ENCODE measurements around the gene RGL3.
"Not testable (repeated sequence)": the region's sequence is repeated elsewhere in the genome, so short reads cannot be mapped to it uniquely, and the experiment has no call there.

The RGL3 gene

GRCh38 chr19:11450570-11451326 is 31.6 kb upstream of the RGL3 start:
- no peak for DNase-seq (ENCODE audit: low read depth in 3 of 3)

DNA sequence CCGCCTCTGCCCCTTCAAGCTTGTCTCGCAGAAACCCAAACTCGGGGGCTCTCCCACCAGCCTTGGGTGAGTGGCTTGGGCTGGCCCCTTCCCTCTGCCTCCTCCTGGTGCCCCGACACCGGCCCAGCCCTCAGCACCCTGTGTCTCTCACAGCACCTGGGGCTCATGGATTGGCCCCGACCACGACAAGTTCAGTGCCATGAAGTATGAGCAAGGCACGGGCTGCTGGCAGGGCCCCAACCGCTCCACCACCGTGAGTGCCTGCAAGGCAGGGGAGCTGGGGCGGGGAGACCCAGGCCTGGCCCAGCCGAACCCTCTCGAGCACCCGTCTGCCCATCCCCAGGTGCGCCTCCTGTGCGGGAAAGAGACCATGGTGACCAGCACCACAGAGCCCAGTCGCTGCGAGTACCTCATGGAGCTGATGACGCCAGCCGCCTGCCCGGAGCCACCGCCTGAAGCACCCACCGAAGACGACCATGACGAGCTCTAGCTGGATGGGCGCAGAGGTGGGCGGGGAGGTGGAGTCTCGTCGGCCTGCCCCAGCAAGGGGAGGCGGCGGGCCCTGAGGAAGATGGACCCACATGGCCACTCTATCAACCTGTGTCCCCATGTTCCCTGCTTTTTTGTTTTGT is 29.9 kb upstream of the RGL3 start:
- no peak for DNase-seq (ENCODE audit: low read depth in 3 of 3)

- DNase-seq (ENCODE audit: low read depth in 3 of 3), result no peak
Measured at GRCh38 chr19:11448410-11448809, 29.3 kb upstream of the RGL3 start.

DNA sequence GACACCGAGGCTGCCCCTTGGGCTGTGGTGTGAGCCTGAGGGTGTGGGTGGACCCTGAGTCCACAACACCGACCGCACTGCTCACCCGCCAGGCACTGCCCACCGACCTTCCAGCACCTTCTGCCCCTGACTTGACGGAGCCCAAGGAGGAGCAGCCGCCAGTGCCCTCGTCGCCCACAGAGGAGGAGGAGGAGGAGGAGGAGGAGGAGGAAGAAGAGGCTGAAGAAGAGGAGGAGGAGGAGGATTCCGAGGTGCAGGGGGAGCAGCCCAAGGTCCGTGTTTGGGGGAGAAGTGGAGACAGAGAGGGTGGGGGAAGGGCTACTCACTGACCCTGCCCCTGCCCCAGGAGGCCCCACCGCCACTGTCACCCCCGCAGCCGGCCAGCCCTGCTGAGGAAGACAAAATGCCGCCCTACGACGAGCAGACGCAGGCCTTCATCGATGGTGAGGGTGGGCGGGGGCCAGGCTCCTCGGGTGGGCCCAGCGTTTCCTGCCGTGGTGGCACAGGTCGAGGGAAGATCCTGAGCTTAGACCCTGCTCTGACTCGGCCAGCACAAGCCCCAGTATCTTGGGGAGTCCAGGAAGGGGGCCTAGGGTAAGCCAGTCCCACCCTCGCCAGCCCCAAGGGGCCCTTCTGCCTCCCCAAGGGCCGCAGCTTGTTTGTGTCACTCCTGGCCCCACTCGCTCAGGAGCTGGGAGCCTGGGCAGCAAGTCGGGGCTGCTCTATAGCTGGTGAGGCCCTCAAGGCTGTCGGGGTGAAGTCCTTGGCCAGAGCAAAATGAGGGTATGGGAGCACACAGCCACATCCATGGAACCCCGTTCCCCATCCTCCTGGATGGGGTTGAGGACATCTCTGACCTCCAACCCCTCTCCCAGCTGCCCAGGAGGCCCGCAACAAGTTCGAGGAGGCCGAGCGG is 28.5 kb upstream of the RGL3 start:
- DNase-seq (ENCODE audit: low read depth in 3 of 3), result no peak

- peak in 1 of 3 donors; percentile 43 for DNase-seq (ENCODE audit: low read depth in 3 of 3)
Measured at GRCh38 chr19:11446652-11447301, 27.7 kb upstream of the RGL3 start.

DNA sequence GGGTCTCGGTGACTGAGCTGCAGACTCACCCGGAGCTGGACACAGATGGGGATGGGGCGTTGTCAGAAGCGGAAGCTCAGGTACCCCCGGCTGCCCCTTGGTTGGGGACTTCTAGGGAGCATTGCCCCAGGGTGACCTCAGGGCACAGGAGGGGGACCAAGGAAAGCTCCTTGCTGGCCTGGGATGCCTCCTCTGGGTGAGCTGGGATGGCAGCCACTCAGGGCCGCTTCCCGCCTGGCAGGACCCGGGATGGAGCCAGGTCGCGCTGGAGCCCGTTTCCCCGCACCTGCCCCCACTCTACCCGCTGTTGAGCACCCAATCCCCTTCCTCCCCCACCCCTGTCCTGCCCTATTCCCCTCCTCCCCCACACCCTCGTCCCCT is 27.1 kb upstream of the RGL3 start:
- DNase-seq (ENCODE audit: low read depth in 3 of 3), result no peak

- DNase-seq (ENCODE audit: low read depth in 3 of 3), result no peak
Measured at GRCh38 chr19:11445141-11445540, 26.0 kb upstream of the RGL3 start.

DNA sequence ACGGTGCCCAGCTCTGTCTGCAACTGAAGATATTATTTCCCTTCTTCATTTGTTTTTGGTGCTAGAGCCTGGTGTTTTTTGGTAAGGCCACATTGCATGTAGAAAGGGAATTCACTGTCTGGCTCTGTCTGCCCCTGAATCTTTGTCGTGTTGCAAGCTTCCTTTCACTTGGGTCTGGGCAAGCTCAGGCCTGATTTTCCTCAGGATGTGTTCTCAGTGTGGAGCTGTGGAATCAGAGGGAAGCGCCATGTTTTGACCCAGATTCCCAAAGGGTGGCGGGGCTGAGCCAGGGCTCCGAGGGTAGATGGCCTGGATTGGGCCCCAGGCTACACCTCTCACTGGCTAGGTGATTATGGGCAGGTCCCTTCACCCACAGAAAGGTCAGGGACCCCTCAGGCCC is 24.9 kb upstream of the RGL3 start:
- DNase-seq (ENCODE audit: low read depth in 3 of 3), result no peak

DNA sequence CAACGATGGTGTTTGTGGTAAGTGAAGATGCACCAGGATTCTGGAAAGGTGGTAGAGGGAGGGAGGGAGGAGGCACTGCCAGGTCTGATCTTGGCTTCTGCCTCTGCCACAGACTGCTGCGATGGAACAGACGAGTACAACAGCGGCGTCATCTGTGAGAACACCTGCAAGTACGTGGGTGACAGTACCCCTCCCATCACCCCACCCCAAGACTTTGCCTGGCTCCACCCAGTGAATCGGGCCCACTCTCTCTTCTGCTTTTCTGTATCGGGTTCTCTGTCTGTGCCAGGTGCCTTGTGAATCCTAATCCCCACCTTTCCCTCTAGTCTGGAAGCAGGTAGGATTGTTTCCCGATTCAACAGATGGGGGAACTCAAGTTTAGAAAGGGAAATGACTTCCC is 18.8 kb upstream of the RGL3 start:
- no peak for DNase-seq (ENCODE audit: low read depth in 3 of 3)

- no peak for DNase-seq (ENCODE audit: low read depth in 3 of 3)
Measured at GRCh38 chr19:11435833-11436313, 16.8 kb upstream of the RGL3 start.

GRCh38 chr19:11435057-11435832 is 16.1 kb upstream of the RGL3 start, which contains the start of the genes ODAD3 and PRKCSH:
TSS of gene ODAD3 (minus strand) at chr19:11435121. CDS start at chr19:11435016, 105 bp downstream.
TSS of gene PRKCSH (plus strand) at chr19:11435635. CDS start at chr19:11436118, 483 bp downstream.
- peak; percentile 96 to 99 (median 99) for DNase-seq (ENCODE audit: low read depth in 3 of 3)

- no peak for DNase-seq (ENCODE audit: low read depth in 3 of 3)
Measured at GRCh38 chr19:11434703-11435056, 15.6 kb upstream of the RGL3 start.

DNA sequence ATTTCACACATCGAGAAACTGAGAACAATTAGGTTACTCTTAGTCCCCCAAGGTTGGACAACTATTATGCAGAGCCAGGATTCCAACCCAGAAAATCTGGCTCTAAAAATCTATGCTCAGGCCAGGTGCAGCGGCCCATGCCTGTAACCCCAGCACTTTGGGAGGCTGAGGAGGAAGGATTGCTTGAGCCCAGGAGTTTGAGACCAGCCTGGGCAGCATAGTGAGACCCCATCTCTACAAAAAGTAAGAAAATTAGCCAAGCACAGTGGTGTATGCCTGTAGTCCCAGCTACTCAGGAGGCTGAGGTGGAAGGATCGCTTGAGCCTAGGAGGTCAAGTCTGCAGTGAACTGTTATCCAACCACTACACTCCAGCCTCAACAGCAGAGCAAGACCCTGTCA is 14.4 kb upstream of the RGL3 start:
- DNase-seq (ENCODE audit: low read depth in 3 of 3), result not testable (repeated sequence)

- DNase-seq (ENCODE audit: low read depth in 3 of 3), result no peak
Measured at GRCh38 chr19:11426656-11427055, 7.5 kb upstream of the RGL3 start.

DNA sequence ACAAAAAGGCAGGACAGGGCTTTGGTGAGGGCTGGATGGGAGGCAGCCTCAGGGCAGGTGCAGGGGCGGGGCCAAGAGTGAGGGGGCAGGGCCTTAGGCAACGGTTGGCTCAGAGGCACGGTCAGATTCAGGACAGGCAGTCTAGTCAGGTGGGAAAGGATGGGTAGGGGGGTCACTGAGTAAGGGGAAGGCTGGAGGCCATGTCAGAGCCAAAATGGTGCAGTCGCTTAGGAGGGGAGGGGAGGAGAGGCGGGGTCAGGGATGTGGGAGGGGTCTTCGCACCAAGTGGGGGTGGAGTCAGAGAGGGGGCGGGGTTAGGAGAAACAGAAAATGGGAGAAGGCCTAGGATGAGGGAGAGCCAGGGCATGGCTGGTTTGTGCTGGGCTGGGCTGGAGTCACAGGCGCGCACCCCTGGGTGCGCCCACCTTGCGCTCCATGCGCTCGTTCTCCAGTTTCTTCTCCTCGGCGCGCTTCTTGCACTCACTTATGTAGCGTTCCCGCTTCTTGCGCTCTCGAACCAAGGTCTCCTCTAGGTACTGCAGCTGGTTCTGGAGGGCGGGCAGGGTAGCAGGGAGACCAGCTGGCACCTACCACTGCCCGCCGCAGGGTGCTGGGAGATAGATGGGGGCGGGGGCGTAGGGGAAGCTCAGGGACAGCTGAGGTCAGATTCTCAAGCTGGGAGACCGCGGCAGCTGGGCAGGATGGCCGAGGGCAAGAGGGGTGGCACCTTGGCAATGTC is 6.8 kb upstream of the RGL3 start:
- DNase-seq (ENCODE audit: low read depth in 3 of 3), result no peak

DNA sequence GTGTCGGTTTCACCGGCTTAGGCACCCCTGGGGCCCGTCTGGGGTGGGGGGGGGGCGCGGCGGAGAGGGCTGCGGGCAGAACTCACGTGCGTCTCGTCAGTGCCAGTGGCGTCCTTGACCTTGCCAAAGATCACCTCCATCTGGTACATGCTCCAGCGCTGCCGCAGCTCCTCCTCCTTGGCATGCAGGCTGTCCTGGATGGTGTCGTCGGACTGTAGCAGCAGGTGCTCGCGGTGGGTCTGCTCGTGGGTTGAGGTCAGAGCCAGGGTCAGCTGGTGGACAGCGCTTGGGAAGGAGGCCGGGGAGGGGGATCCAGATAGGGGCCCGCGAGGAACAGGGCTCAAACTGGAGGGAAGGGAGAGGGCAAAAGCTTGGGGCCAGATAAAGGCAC is 4.7 kb upstream of the RGL3 start:
- DNase-seq (ENCODE audit: low read depth in 3 of 3), result no peak

GRCh38 chr19:11423164-11423790 is 4.2 kb upstream of the RGL3 start:
- no peak for DNase-seq (ENCODE audit: low read depth in 3 of 3)

DNA sequence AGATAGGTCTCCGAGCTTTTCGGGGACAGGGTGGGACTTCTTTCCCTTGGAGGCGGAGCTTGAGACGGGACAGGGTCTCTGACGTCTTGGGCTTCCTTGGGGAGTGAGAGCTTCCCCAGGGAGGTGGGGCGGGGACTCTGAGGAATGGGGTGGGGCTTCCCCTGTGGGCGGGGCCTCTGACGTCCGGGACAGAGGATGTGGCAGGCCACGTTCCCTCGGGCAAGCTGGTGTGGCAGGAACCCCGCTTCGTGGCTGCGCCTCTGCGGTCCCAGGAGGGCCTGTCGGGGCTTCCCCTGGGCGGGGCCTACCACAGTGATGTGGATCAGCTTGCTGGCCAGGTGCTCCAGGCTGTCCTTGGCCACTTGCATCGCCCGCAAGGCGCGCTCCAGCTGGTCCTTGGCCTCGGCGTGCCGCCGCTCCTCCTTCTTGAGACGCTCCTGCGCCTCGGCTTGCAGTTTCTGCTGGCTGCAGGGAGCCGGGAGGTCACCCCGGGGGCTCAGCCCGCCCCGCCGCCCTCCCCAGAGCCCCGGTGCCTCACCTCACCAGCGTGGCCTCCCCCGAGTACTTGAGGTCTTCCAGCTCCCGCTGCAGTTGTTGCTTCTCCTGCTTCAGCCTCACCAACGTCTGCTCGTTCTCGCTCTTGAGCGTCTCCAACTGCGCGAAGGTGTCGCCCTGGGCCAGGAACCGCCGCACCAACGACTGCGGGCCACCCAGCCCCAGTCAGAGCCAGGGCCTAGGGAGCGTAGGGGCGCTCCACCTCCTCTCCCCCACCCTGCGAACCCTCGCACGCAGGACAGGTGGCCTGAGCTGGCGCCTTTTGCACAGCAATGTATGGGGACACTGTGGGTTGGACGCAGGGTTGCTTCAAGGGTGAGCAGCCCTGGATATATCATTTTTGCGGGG is 3.3 kb upstream of the RGL3 start:
- DNase-seq (ENCODE audit: low read depth in 3 of 3), result peak; percentile 42 to 73 (median 48)
